GM18502 (cell line): ENCODE results near the gene FGF1.

ENCODE experiments used
- ATAC-seq: cut with Tn5 transposase; IDR thresholded peaks from one replicate; pipeline ENCODE4 v1.9.1; 2021; ENCODE audit warnings: mild to moderate bottlenecking; ENCODE audit not compliant: unreplicated experiment, poor library complexity

The FGF1 gene

GRCh38 chr5:142685418-142686209 lies at the start of gene FGF1:
Gene FGF1, minus strand, starts transcription at chr5:142686090. Its CDS starts 71,963 bp downstream, at chr5:142614127.
- ATAC-seq: no peak

GRCh38 chr5:142727735-142728047 lies 41.8 kb upstream of the FGF1 start:
- ATAC-seq: no peak

- peak; percentile 76 for ATAC-seq
Observed at GRCh38 chr5:142726188-142726731, 40.4 kb upstream of the FGF1 start.

- no peak for ATAC-seq
Observed at GRCh38 chr5:142725231-142726187, 39.6 kb upstream of the FGF1 start.

- no peak for ATAC-seq
Observed at GRCh38 chr5:142724821-142725220, 38.9 kb upstream of the FGF1 start.

- ATAC-seq: no peak
Observed at GRCh38 chr5:142722896-142723295, 37.0 kb upstream of the FGF1 start.

- ATAC-seq: no peak
Observed at GRCh38 chr5:142722146-142722545, 36.3 kb upstream of the FGF1 start.

- no peak for ATAC-seq
Observed at GRCh38 chr5:142720641-142721271, 34.9 kb upstream of the FGF1 start.

GRCh38 chr5:142719836-142720370 lies 34.0 kb upstream of the FGF1 start:
- no peak for ATAC-seq

GRCh38 chr5:142717582-142718215 lies 31.8 kb upstream of the FGF1 start:
- ATAC-seq: no peak

- ATAC-seq: peak; percentile 62
Observed at GRCh38 chr5:142716963-142717362, 31.1 kb upstream of the FGF1 start.

- no peak for ATAC-seq
Observed at GRCh38 chr5:142715291-142715690, 29.4 kb upstream of the FGF1 start.

GRCh38 chr5:142713121-142713706 lies 27.3 kb upstream of the FGF1 start:
- ATAC-seq: peak; percentile 98

GRCh38 chr5:142703153-142703552 lies 17.3 kb upstream of the FGF1 start:
- no peak for ATAC-seq

- no peak for ATAC-seq
Observed at GRCh38 chr5:142701673-142702311, 15.9 kb upstream of the FGF1 start.

- no peak for ATAC-seq
Observed at GRCh38 chr5:142700566-142700965, 14.7 kb upstream of the FGF1 start.

- peak; percentile 73 for ATAC-seq
Observed at GRCh38 chr5:142699184-142699720, 13.4 kb upstream of the FGF1 start.

GRCh38 chr5:142698447-142699183 lies 12.7 kb upstream of the FGF1 start:
- no peak for ATAC-seq
